HG03571 (cell line): ENCODE results near the gene MAP3K8.
"Not testable (repeated sequence)": the region's sequence is repeated elsewhere in the genome, so short reads cannot be mapped to it uniquely, and the experiment has no call there.

Experiments used
- ATAC-seq: cut with Tn5 transposase; IDR thresholded peaks from one replicate; pipeline ENCODE4 v1.9.1; 2021; ENCODE audit not compliant: unreplicated experiment

Gene MAP3K8

GRCh38 chr10:30422981-30423654 is 10.9 kb upstream of the MAP3K8 start:
- ATAC-seq: no peak

- ATAC-seq: not testable (repeated sequence)
Measured at GRCh38 chr10:30423655-30424275, 10.2 kb upstream of the MAP3K8 start.

DNA sequence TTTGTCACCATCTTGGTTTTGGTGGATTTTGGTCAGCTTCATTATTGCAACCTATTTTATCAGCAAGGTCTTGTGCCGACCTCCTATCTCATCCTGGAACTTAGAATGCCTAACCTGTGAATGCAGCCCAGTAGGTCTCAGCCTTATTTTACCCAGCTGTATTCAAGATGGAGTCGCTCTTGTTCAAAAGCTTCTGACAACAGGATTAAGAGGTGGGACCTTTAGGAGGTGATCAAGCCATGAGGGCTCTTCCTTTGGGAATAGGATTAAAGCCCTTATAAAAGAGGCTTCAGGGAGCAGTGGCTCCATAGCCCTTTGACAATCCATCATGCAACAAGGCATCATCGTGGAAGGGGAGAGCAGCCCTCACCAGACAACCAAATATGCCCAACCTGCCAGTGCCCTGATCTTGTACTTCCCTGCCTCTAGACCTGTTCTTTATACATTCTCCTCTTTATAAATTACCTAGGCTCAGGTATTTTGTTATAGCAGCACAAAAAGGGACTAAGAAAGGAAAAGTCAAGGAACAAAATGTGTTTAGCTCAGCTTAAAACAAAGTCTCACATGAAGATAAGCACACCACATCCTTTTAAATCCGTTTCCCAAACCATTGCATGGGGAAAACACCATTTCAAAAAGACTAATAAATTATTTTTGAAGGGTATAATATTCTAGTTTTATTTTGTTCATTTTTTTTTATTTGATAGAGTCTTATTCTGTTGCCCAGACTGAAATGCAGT is 8.5 kb upstream of the MAP3K8 start:
- no peak for ATAC-seq

- ATAC-seq: no peak
Measured at GRCh38 chr10:30430544-30431298, 3.3 kb upstream of the MAP3K8 start.

DNA sequence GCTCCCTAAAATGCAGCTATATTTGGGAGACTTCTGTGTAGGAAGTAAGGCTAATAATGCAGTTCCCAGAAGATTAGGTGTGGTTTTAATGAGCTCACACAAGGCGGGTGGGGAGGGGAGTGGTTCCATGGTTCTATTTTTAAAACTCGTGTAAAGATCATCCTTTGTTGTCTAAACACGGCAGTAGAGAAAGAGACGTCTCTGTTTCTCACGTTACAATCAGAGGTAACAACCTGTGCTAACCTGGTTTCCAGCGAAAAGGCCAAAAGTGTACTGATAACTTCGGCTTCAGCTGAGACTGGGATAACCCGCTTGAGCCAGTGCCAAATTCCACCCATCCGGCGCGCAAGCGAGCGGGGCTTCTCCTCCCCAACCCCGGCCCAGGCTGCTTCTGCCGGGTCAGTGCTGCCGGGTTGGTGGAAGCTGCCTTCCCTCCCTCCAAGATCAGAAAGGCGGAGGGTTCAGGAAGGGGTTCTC is 2.5 kb upstream of the MAP3K8 start:
- ATAC-seq: no peak

GRCh38 chr10:30432622-30433305 is 1.2 kb upstream of the MAP3K8 start:
- peak; percentile 0 for ATAC-seq

GRCh38 chr10:30433306-30433729 is 666 bp upstream of the MAP3K8 start:
- peak; percentile 22 for ATAC-seq

- peak; percentile 36 for ATAC-seq
Measured at GRCh38 chr10:30434273-30435072, 489 bp downstream of the MAP3K8 start.

GRCh38 chr10:30435073-30435422 is 1.1 kb downstream of the MAP3K8 start:
- ATAC-seq: no peak

DNA sequence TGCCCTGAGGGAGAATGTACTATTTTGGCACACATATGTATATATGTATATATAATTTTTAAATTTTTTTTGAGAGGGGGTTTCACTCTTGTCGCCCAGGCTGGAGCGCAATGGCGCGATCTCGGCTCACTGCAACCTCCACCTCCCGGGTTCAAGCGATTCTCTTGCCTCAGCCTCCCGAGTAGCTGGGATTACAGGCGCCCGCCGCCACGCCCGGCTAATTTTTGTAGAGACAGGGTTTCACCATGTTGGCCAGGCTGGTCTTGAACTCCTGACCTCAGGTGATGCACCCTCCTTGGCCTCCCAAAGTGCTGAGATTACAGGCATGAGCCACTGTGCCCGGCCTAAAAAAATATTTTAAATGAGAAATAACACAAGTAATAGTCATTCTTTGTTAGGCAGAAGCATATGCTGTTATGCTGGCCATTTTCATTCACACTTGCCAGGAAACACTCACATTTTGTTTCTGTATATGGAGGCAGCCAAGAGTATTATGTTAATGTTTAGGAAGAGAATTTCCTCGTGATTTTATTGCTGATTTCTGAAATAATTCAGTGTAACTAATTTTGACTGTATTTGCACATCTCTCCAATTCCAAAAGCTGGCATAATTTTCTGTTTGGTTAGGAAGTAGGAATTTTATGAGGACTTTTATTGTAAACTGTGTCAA is 1.6 kb downstream of the MAP3K8 start:
- ATAC-seq: not testable (repeated sequence)

DNA sequence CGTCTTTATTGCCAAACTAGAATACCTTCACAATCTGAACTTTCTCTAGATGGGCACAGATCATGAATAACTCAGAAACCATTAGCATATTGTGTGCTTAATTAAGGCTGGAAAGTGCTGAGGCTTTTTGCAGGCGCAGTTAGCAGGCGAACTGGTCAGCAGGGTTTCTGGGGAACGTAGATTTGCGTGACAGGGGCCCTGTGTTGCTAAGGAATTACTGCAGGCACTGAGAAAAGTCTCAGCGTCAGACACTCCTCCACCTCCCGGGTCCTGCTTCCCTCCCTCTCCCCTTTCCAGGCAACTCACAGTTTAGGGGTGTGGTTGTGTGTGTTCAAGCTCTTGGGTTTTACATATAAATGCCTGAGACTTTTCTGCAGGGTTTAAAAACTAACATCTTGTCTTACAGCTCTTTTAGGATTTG is 2.2 kb downstream of the MAP3K8 start:
- no peak for ATAC-seq

DNA sequence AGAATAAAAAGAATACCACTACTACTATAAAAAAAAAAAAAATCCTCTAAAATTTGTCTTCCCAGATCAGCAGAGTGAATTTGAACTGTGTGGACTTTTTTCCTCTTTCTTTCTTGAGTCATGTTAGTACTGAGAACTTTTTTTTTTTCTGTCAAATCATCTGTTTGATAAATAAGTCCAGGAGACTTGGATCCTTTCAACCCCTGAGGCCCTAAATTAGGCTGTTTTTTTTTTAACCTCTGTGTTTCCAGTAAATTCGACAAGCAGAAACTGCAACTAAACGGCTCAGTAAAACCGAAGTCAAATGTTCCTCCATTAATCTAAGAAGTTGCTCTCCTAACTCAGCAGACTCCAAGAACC is 2.7 kb downstream of the MAP3K8 start:
- ATAC-seq: no peak

GRCh38 chr10:30437031-30437841 is 3.3 kb downstream of the MAP3K8 start:
- ATAC-seq: no peak

- no peak for ATAC-seq
Measured at GRCh38 chr10:30438021-30438850, 4.3 kb downstream of the MAP3K8 start.

DNA sequence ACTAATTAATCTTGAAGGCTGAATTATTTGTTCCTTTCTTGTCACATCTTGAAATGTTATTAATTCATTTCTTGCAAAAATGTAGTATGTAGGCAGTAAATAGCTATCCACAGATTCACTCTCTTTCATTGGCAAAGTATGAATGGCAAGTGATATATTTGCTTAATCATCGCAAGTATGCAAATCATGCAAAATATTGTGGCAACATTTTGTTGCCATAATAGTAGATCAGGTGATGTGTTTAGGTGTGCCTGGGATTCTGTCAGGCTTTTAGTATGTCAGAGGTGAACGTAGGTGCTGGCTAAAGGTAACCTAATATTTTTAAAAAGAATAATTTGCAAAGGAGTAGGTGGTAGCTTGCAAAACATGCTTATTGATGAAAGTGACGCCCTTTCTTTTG is 5.9 kb downstream of the MAP3K8 start:
- ATAC-seq: no peak

- no peak for ATAC-seq
Measured at GRCh38 chr10:30442019-30442606, 8.1 kb downstream of the MAP3K8 start.

DNA sequence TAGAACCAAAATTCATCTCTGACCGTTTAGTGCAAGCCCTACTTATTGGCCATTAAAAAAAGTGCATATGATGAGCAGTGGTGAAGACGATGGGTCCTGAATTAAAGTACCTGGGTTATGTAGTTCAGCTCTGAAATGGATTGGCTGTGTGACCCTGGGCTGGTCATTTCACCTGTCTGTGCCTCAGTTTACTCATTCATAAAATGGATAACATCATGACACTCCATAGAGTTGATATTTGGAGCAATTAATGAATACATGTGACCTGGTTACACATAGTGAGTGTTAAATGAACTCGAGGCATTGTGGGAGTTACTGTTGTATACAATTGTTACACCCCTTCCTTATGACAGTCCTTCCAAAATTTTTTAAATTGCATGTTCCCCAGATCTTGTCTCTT is 9.1 kb downstream of the MAP3K8 start:
- no peak for ATAC-seq
